Gastroesophageal sphincter (tissue), 4 donors: ENCODE results near the gene PIGP. TPM values are rescaled to one million over a fixed set of nuclear protein-coding genes. Genes with fewer than 3 reads are reported as not detected.
A peak's percentile ranks its signal among the peaks of the same experiment; 100 is the strongest.
"Not testable (repeated sequence)": the region's sequence is repeated elsewhere in the genome, so short reads cannot be mapped to it uniquely, and the experiment has no call there.

Source experiments
- ATAC-seq: fragments of 150-250 bp; one replicate; pipeline ENCODE4 v1.9.1; 2016; ENCODE audit warnings: mild to moderate bottlenecking, moderate library complexity
- H3K27ac ChIP-seq, 4 donors: fragments of 200-600 bp; sonication (generic) in 3 of 4; 1 replicate in 3 of 4; 2 replicates in 1 of 4; pipeline ENCODE4 v1.5.1; 2016 to 2019
- H3K27me3 ChIP-seq: fragments of 200-600 bp; sonication (generic); one replicate; pipeline ENCODE4 v1.5.1; 2019
- H3K36me3 ChIP-seq, 2 donors: fragments of 200-600 bp; sonication (generic); one replicate each; pipeline ENCODE4 v1.5.1; 2019; ENCODE audit warnings: control low read depth in 1 of 2
- H3K4me1 ChIP-seq, 3 donors: fragments of 200-600 bp; sonication (generic); 1 replicate in 2 of 3; 2 replicates in 1 of 3; pipeline ENCODE4 v1.5.1; 2016 to 2019; ENCODE audit warnings: control low read depth in 2 of 3
- H3K4me3 ChIP-seq, 2 donors: fragments of 200-600 bp; sonication (generic); one replicate each; pipeline ENCODE4 v1.5.1; 2019; ENCODE audit warnings: mild to moderate bottlenecking in 1 of 2, moderate library complexity in 1 of 2
- H3K9me3 ChIP-seq, 3 donors: fragments of 200-600 bp; sonication (generic); one replicate each; pipeline ENCODE4 v1.5.1; 2017 to 2019; ENCODE audit warnings: control low read depth in 2 of 3
- CTCF ChIP-seq, 4 experiments: fragments of 200-600 bp in 2 of 4; fragments of 450-650 bp in 2 of 4; sonication (generic) in 1 of 4; IDR thresholded peaks; one replicate each; pipeline ENCODE4 v1.5.1; 2017 to 2019; ENCODE audit warnings: antibody characterized with exemption in 4 of 4, mild to moderate bottlenecking in 2 of 4, moderate library complexity in 2 of 4
- EP300 ChIP-seq: sonication (generic); formaldehyde crosslinking; IDR thresholded peaks from one replicate; pipeline ENCODE4 v1.6.1; 2017; ENCODE audit warnings: antibody characterized with exemption, mild to moderate bottlenecking
- POLR2A ChIP-seq, 2 donors: fragments of 450-650 bp; IDR thresholded peaks; one replicate each; pipeline ENCODE4 v1.6.1; 2017; ENCODE audit warnings: antibody characterized with exemption in 2 of 2, mild to moderate bottlenecking in 2 of 2, moderate library complexity in 1 of 2
- POLR2AphosphoS5 ChIP-seq: sonication (generic); formaldehyde crosslinking; IDR thresholded peaks from one replicate; pipeline ENCODE4 v1.6.1; 2017; ENCODE audit warnings: antibody characterized with exemption
- WGBS, 2 donors: methylation state at CpG; one replicate each; pipeline ENCODE4 v1.1.5; 2018; ENCODE audit warnings: low coverage in 1 of 2; 5-methylcytosine and 5-hydroxymethylcytosine counted together
- total RNA-seq, 4 donors: library from RNA; depleted of rRNA; stranded (reverse); fragments of >200 nt; gene quantifications; one replicate each; pipeline ENCODE4 v1.1.0, GENCODE V29; 2016

Gene PIGP
- total RNA-seq, 4 donors from 2014 or later = 20.7 to 32.1 (median 24.0) TPM

- 90 to 100% methylated on average over 1 to 3 of the region's 3 CpGs for WGBS, 2 donors
- no peak for TF ChIP-seq POLR2A (IDR thresholded peaks at IDR 0.05)
- TF ChIP-seq EP300 = no peak
- TF ChIP-seq CTCF (IDR thresholded peaks at IDR 0.05) = no peak
- no peak for TF ChIP-seq POLR2AphosphoS5
Observed at GRCh38 chr21:37040212-37040611, 32.7 kb downstream of the PIGP start.

GRCh38 chr21:37039411-37040075, 33.3 kb downstream of the PIGP start:
- WGBS, 2 donors = 65 to 76% methylated on average over 9 of the region's 9 CpGs
- no peak overlapping the region for H3K27ac ChIP-seq
- no peak overlapping the region for H3K4me3 ChIP-seq
- H3K9me3 ChIP-seq = no peaks in the 10 kb centered on the region
- H3K27me3 ChIP-seq = no peaks in the 10 kb centered on the region
- H3K4me1 ChIP-seq = no peaks in the 10 kb centered on the region
- ATAC-seq = no peak
- TF ChIP-seq POLR2AphosphoS5 = no peak
- TF ChIP-seq EP300 = no peak
- TF ChIP-seq POLR2A (IDR thresholded peaks at IDR 0.05) = no peak
- H3K36me3 ChIP-seq = no peaks in the 10 kb centered on the region

More at GRCh38 chr21:37040212-37040611, 32.7 kb downstream of the PIGP start:
- Histone ChIP-seq H3K27ac (no peak overlapping the region), H3K27me3 (no peaks in the 10 kb centered on the region), H3K9me3 (no peaks in the 10 kb centered on the region), H3K4me1 (no peaks in the 10 kb centered on the region), H3K36me3 (no peaks in the 10 kb centered on the region), H3K4me3 (no peak overlapping the region)
- no peak for ATAC-seq

- Histone ChIP-seq H3K36me3 (no peaks in the 10 kb centered on the region), H3K9me3 (no peaks in the 10 kb centered on the region), H3K27ac (no peak overlapping the region), H3K4me1 (peaks cover 0 to 12% (median 0%) of the 10 kb centered on the region in 3 donors), H3K4me3 (no peak overlapping the region), H3K27me3 (no peaks in the 10 kb centered on the region)
- TF ChIP-seq CTCF (IDR thresholded peaks at IDR 0.05) (no peak), POLR2A (IDR thresholded peaks at IDR 0.05) (no peak), EP300 (no peak), POLR2AphosphoS5 (no peak)
- WGBS, 2 donors = 78 to 83% methylated on average over 4 of the region's 4 CpGs
- ATAC-seq = no peak
Observed at GRCh38 chr21:37036177-37036576, 36.7 kb downstream of the PIGP start.

GRCh38 chr21:37034394-37034793, 38.5 kb downstream of the PIGP start:
- H3K4me1 ChIP-seq = peaks cover 0 to 12% (median 0%) of the 10 kb centered on the region in 3 donors
- not testable (repeated sequence) for H3K36me3 ChIP-seq, H3K27me3 ChIP-seq, H3K9me3 ChIP-seq, H3K4me3 ChIP-seq, H3K27ac ChIP-seq, ATAC-seq
- 88 to 93% methylated on average over 2 to 4 of the region's 4 CpGs for WGBS, 2 donors

- H3K27me3 ChIP-seq = no peaks in the 10 kb centered on the region
- H3K4me3 ChIP-seq = no peak overlapping the region
- H3K4me1 ChIP-seq = peaks cover 0 to 12% (median 0%) of the 10 kb centered on the region in 3 donors
- no peaks in the 10 kb centered on the region for H3K9me3 ChIP-seq
- TF ChIP-seq POLR2A (IDR thresholded peaks at IDR 0.05) = no peak
- peak; percentile 27 for TF ChIP-seq POLR2AphosphoS5
- 21 to 28% methylated on average over 3 to 4 of the region's 4 CpGs for WGBS, 2 donors
- peak overlapping the region in 1 of 4 donors; percentile 40 for H3K27ac ChIP-seq
- no peaks in the 10 kb centered on the region for H3K36me3 ChIP-seq
- ATAC-seq = peak; percentile 41
Observed at GRCh38 chr21:37032877-37033471, 39.9 kb downstream of the PIGP start.

GRCh38 chr21:37032293-37032692, 40.6 kb downstream of the PIGP start:
- peaks cover 0 to 12% (median 0%) of the 10 kb centered on the region in 3 donors for H3K4me1 ChIP-seq
- ATAC-seq = no peak
- no peak for TF ChIP-seq CTCF (IDR thresholded peaks at IDR 0.05)
- no peak for TF ChIP-seq POLR2A (IDR thresholded peaks at IDR 0.05)
- TF ChIP-seq POLR2AphosphoS5 = no peak
- no peak for TF ChIP-seq EP300
- H3K9me3 ChIP-seq = no peaks in the 10 kb centered on the region
- H3K36me3 ChIP-seq = no peaks in the 10 kb centered on the region
- no peak overlapping the region for H3K4me3 ChIP-seq
- H3K27ac ChIP-seq = peak overlapping the region in 1 of 4 donors; percentile 40
- no peaks in the 10 kb centered on the region for H3K27me3 ChIP-seq
- 81 to 96% methylated on average over 4 to 5 of the region's 5 CpGs for WGBS, 2 donors
